Measurements from ENCODE around the gene WNK3.

WNK3 gene

DNA sequence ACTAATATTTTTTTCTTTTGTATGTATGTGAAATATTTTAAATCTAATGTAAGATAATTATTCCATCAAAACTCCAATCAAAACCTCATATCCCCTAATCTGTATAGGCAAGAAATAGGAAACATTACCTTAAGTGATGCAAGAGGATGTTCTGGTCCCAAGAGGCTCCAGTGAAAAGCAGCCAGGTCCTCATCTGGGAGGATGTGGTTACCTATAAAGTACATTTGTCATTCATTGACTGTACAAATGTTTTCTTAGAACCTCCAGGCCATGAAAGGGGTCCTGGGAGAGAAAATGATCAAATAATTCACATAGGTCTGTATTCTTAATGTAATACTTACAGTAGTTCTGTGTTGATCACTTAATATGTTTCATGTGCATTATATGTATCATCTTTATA is 200.3 kb downstream of the WNK3 start:
- DNase-seq = no peak
